ENCODE results near the gene HAUS1. TPM values are rescaled to one million over a fixed set of nuclear protein-coding genes. Genes with fewer than 3 reads are reported as not detected.
"Not testable (repeated sequence)": the region's sequence is repeated elsewhere in the genome, so short reads cannot be mapped to it uniquely, and the experiment has no call there.

HAUS1 gene
- total RNA-seq, 1 donor from 2014 or later: 52.3 TPM

GRCh38 chr18:46097431-46097800, 6.8 kb upstream of the HAUS1 start:
- intact Hi-C loops (cut with micrococcal nuclease): no loop called here
- peaks cover 41% of the 10 kb centered on the region for H3K36me3 Mint-ChIP-seq (ENCODE audit: low read depth)
- no peaks in the 10 kb centered on the region for H3K27me3 Mint-ChIP-seq (ENCODE audit: low read depth)
- no peak for DNase-seq (ENCODE audit: low spot score)
- no peaks in the 10 kb centered on the region for H3K9me3 Mint-ChIP-seq
- peaks cover 17% of the 10 kb centered on the region for H3K4me1 Mint-ChIP-seq (ENCODE audit: low read depth)
- H3K4me3 Mint-ChIP-seq (ENCODE audit: low read depth): peak overlapping the region; percentile 97
- peak overlapping the region; percentile 96 for H3K27ac Mint-ChIP-seq

- Mint-ChIP-seq H3K36me3 (ENCODE audit: low read depth) (peaks cover 40% of the 10 kb centered on the region), H3K4me3 (ENCODE audit: low read depth) (peak within 1 kb of the TSS; percentile 97), H3K27me3 (ENCODE audit: low read depth) (no peaks in the 10 kb centered on the region), H3K9me3 (no peaks in the 10 kb centered on the region), H3K4me1 (ENCODE audit: low read depth) (peaks cover 17% of the 10 kb centered on the region), H3K27ac (peak within 1 kb of the TSS; percentile 96)
- intact Hi-C loops (cut with micrococcal nuclease): no loop called here
- peak; percentile 78 for DNase-seq (ENCODE audit: low spot score)
These were observed 6.2 kb upstream of the HAUS1 start, which contains the start of gene ATP5F1A for GRCh38 chr18:46097801-46098615. Gene ATP5F1A (minus strand): TSS chr18:46098296. CDS start chr18:46098231, 65 bp downstream.

GRCh38 chr18:46098616-46098933, 5.6 kb upstream of the HAUS1 start:
- H3K4me3 Mint-ChIP-seq (ENCODE audit: low read depth): peak overlapping the region; percentile 97
- H3K27me3 Mint-ChIP-seq (ENCODE audit: low read depth): no peaks in the 10 kb centered on the region
- peak overlapping the region; percentile 96 for H3K27ac Mint-ChIP-seq
- peaks cover 17% of the 10 kb centered on the region for H3K4me1 Mint-ChIP-seq (ENCODE audit: low read depth)
- no peaks in the 10 kb centered on the region for H3K9me3 Mint-ChIP-seq
- DNase-seq (ENCODE audit: low spot score): no peak
- intact Hi-C loops (cut with micrococcal nuclease): no loop called here
- peaks cover 35% of the 10 kb centered on the region for H3K36me3 Mint-ChIP-seq (ENCODE audit: low read depth)

GRCh38 chr18:46099463-46099862, 4.7 kb upstream of the HAUS1 start:
- Mint-ChIP-seq H3K36me3 (ENCODE audit: low read depth) (peaks cover 26% of the 10 kb centered on the region), H3K27ac (no peak overlapping the region), H3K9me3 (no peaks in the 10 kb centered on the region), H3K27me3 (ENCODE audit: low read depth) (no peaks in the 10 kb centered on the region), H3K4me3 (ENCODE audit: low read depth) (no peak overlapping the region), H3K4me1 (ENCODE audit: low read depth) (peaks cover 19% of the 10 kb centered on the region)
- intact Hi-C loops (cut with micrococcal nuclease): no loop called here
- no peak for DNase-seq (ENCODE audit: low spot score)

- Mint-ChIP-seq H3K4me3 (ENCODE audit: low read depth) (no peak overlapping the region), H3K9me3 (peaks cover 4% of the 10 kb centered on the region), H3K27me3 (ENCODE audit: low read depth) (no peaks in the 10 kb centered on the region), H3K36me3 (ENCODE audit: low read depth) (peaks cover 51% of the 10 kb centered on the region), H3K27ac (peak overlapping the region; percentile 17), H3K4me1 (ENCODE audit: low read depth) (peaks cover 25% of the 10 kb centered on the region)
- intact Hi-C loops (cut with micrococcal nuclease): no loop called here
- no peak for DNase-seq (ENCODE audit: low spot score)
These were observed 5.2 kb downstream of the HAUS1 start for GRCh38 chr18:46109386-46109785.

GRCh38 chr18:46110406-46110805, 6.2 kb downstream of the HAUS1 start:
- no peak for DNase-seq (ENCODE audit: low spot score)
- intact Hi-C loops (cut with micrococcal nuclease): no loop called here

GRCh38 chr18:46113751-46114150, 9.6 kb downstream of the HAUS1 start:
- Mint-ChIP-seq H3K27ac (no peak overlapping the region), H3K4me3 (ENCODE audit: low read depth) (no peak overlapping the region), H3K27me3 (ENCODE audit: low read depth) (no peaks in the 10 kb centered on the region), H3K4me1 (ENCODE audit: low read depth) (peaks cover 11% of the 10 kb centered on the region), H3K9me3 (peaks cover 4% of the 10 kb centered on the region), H3K36me3 (ENCODE audit: low read depth) (peaks cover 62% of the 10 kb centered on the region)
- intact Hi-C loops (cut with micrococcal nuclease): no loop called here
- no peak for DNase-seq (ENCODE audit: low spot score)

More at GRCh38 chr18:46110406-46110805, 6.2 kb downstream of the HAUS1 start:
- Mint-ChIP-seq H3K4me1 (ENCODE audit: low read depth) (peaks cover 20% of the 10 kb centered on the region), H3K27me3 (ENCODE audit: low read depth) (no peaks in the 10 kb centered on the region), H3K4me3 (ENCODE audit: low read depth) (no peak overlapping the region), H3K27ac (no peak overlapping the region), H3K36me3 (ENCODE audit: low read depth) (peaks cover 60% of the 10 kb centered on the region), H3K9me3 (peaks cover 4% of the 10 kb centered on the region)

- H3K36me3 Mint-ChIP-seq (ENCODE audit: low read depth): peaks cover 55% of the 10 kb centered on the region
- H3K27me3 Mint-ChIP-seq (ENCODE audit: low read depth); DNase-seq (ENCODE audit: low spot score); H3K4me3 Mint-ChIP-seq (ENCODE audit: low read depth); H3K9me3 Mint-ChIP-seq; H3K4me1 Mint-ChIP-seq (ENCODE audit: low read depth); H3K27ac Mint-ChIP-seq; intact Hi-C loops (cut with micrococcal nuclease): not testable (repeated sequence)
These were observed 22.4 kb downstream of the HAUS1 start for GRCh38 chr18:46126625-46127024.

- Mint-ChIP-seq H3K4me3 (ENCODE audit: low read depth) (no peak overlapping the region), H3K9me3 (no peaks in the 10 kb centered on the region), H3K4me1 (ENCODE audit: low read depth) (no peaks in the 10 kb centered on the region), H3K27ac (no peak overlapping the region), H3K27me3 (ENCODE audit: low read depth) (no peaks in the 10 kb centered on the region), H3K36me3 (ENCODE audit: low read depth) (peaks cover 37% of the 10 kb centered on the region)
- intact Hi-C loops (cut with micrococcal nuclease): no loop called here
- DNase-seq (ENCODE audit: low spot score): no peak
These were observed 25.9 kb downstream of the HAUS1 start for GRCh38 chr18:46130061-46130460.

- intact Hi-C loops (cut with micrococcal nuclease); H3K4me1 Mint-ChIP-seq (ENCODE audit: low read depth): not testable (repeated sequence)
These were observed 26.4 kb downstream of the HAUS1 start for GRCh38 chr18:46130549-46130948.

GRCh38 chr18:46133534-46133933, 29.3 kb downstream of the HAUS1 start:
- intact Hi-C loops (cut with micrococcal nuclease): no loop called here
- no peak overlapping the region for H3K27ac Mint-ChIP-seq

More at GRCh38 chr18:46130549-46130948, 26.4 kb downstream of the HAUS1 start:
- H3K27me3 Mint-ChIP-seq (ENCODE audit: low read depth); H3K4me3 Mint-ChIP-seq (ENCODE audit: low read depth); DNase-seq (ENCODE audit: low spot score); H3K27ac Mint-ChIP-seq; H3K9me3 Mint-ChIP-seq: not testable (repeated sequence)
- H3K36me3 Mint-ChIP-seq (ENCODE audit: low read depth): peaks cover 37% of the 10 kb centered on the region

GRCh38 chr18:46134920-46135675, 30.9 kb downstream of the HAUS1 start:
- Mint-ChIP-seq H3K9me3 (no peaks in the 10 kb centered on the region), H3K27ac (no peak overlapping the region), H3K36me3 (ENCODE audit: low read depth) (peaks cover 7% of the 10 kb centered on the region), H3K27me3 (ENCODE audit: low read depth) (no peaks in the 10 kb centered on the region), H3K4me1 (ENCODE audit: low read depth) (peaks cover 2% of the 10 kb centered on the region), H3K4me3 (ENCODE audit: low read depth) (no peak overlapping the region)
- DNase-seq (ENCODE audit: low spot score): no peak
- intact Hi-C loops (cut with micrococcal nuclease): no loop called here

More at GRCh38 chr18:46133534-46133933, 29.3 kb downstream of the HAUS1 start:
- DNase-seq (ENCODE audit: low spot score): no peak
- no peaks in the 10 kb centered on the region for H3K9me3 Mint-ChIP-seq
- no peak overlapping the region for H3K4me3 Mint-ChIP-seq (ENCODE audit: low read depth)
- H3K27me3 Mint-ChIP-seq (ENCODE audit: low read depth): no peaks in the 10 kb centered on the region
- H3K4me1 Mint-ChIP-seq (ENCODE audit: low read depth): peaks cover 2% of the 10 kb centered on the region
- H3K36me3 Mint-ChIP-seq (ENCODE audit: low read depth): peaks cover 17% of the 10 kb centered on the region

GRCh38 chr18:46140173-46140572, 36.0 kb downstream of the HAUS1 start:
- Mint-ChIP-seq H3K4me3 (ENCODE audit: low read depth) (no peak overlapping the region), H3K9me3 (no peaks in the 10 kb centered on the region), H3K4me1 (ENCODE audit: low read depth) (peaks cover 2% of the 10 kb centered on the region), H3K27me3 (ENCODE audit: low read depth) (no peaks in the 10 kb centered on the region), H3K36me3 (ENCODE audit: low read depth) (no peaks in the 10 kb centered on the region), H3K27ac (no peak overlapping the region)
- DNase-seq (ENCODE audit: low spot score): no peak
- intact Hi-C loops (cut with micrococcal nuclease): no loop called here

Measured in activated T-helper 2 cell treated with anti-CD3 and anti-CD28 coated beads, Interferon-gamma antibody, Interleukin-2, Interleukin-4, amounts not matched to agents 10 μg/mL and 5 μg/mL and 100 μg/mL, durations not matched to agents 14 hours and 24 hours and 36 hours (primary cell).